NCI-H128 (cell line): ENCODE measurements around the gene SPRR2A.
"Not testable (repeated sequence)": the region's sequence is repeated elsewhere in the genome, so short reads cannot be mapped to it uniquely, and the experiment has no call there.

Experiments
- DNase-seq: peaks from one replicate; lab custom pipeline; 2025; ENCODE audit not compliant: unreplicated experiment; lab: John Stamatoyannopoulos, UW

The SPRR2A gene

GRCh38 chr1:153025797-153026196 is 31.5 kb downstream of the SPRR2A start:
- DNase-seq = no peak

- no peak for DNase-seq
These were observed 32.9 kb downstream of the SPRR2A start for GRCh38 chr1:153024413-153024812.

- DNase-seq = no peak
These were observed 34.2 kb downstream of the SPRR2A start for GRCh38 chr1:153023109-153023508.

GRCh38 chr1:153022340-153022739 is 35.0 kb downstream of the SPRR2A start:
- not testable (repeated sequence) for DNase-seq

- DNase-seq = not testable (repeated sequence)
These were observed 35.5 kb downstream of the SPRR2A start for GRCh38 chr1:153021829-153022228.

- not testable (repeated sequence) for DNase-seq
These were observed 46.0 kb downstream of the SPRR2A start for GRCh38 chr1:153011235-153011758.
